Measurements from ENCODE around the gene PHF2.

GRCh38 chr9:93683331-93684134, 107.1 kb downstream of the PHF2 start:
- TF ChIP-seq, protein P1, sequence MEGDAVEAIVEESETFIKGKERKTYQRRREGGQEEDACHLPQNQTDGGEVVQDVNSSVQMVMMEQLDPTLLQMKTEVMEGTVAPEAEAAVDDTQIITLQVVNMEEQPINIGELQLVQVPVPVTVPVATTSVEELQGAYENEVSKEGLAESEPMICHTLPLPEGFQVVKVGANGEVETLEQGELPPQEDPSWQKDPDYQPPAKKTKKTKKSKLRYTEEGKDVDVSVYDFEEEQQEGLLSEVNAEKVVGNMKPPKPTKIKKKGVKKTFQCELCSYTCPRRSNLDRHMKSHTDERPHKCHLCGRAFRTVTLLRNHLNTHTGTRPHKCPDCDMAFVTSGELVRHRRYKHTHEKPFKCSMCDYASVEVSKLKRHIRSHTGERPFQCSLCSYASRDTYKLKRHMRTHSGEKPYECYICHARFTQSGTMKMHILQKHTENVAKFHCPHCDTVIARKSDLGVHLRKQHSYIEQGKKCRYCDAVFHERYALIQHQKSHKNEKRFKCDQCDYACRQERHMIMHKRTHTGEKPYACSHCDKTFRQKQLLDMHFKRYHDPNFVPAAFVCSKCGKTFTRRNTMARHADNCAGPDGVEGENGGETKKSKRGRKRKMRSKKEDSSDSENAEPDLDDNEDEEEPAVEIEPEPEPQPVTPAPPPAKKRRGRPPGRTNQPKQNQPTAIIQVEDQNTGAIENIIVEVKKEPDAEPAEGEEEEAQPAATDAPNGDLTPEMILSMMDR (IDR thresholded peaks at IDR 0.05 in 8 of 11, conservative IDR thresholded peaks at IDR 0.05 in 3 of 11), result no peak
- no peak for TF ChIP-seq POLR2A (IDR thresholded peaks at IDR 0.05)

Data from spleen (tissue), 7 donors.